Upper lobe of right lung (tissue), 1 donor: ENCODE results near the gene TGFBR3. TPM values are rescaled to one million over a fixed set of nuclear protein-coding genes. Genes with fewer than 3 reads are reported as not detected.

Source experiments
- ATAC-seq: fragments of 200-7000 bp; cut with Tn5 transposase; one replicate; pipeline ENCODE4 v1.9.1; 2020; ENCODE audit warnings: mild to moderate bottlenecking, moderate library complexity
- DNase-seq: peaks from one replicate; pipeline ENCODE4 v3.0.0-alpha.2; 2020
- H3K27ac ChIP-seq: fragments of 200-600 bp; one replicate; pipeline ENCODE4 v1.8.0; 2022
- H3K27me3 ChIP-seq: fragments of 200-600 bp; one replicate; pipeline ENCODE4 v1.8.0; 2022; ENCODE audit warnings: mild to moderate bottlenecking
- H3K36me3 ChIP-seq: fragments of 200-600 bp; one replicate; pipeline ENCODE4 v1.8.0; 2022
- H3K4me1 ChIP-seq: fragments of 200-600 bp; one replicate; pipeline ENCODE4 v1.8.0; 2022
- H3K4me3 ChIP-seq: fragments of 200-600 bp; one replicate; pipeline ENCODE4 v1.8.0; 2022; ENCODE audit warnings: mild to moderate bottlenecking
- H3K9me3 ChIP-seq: fragments of 200-600 bp; one replicate; pipeline ENCODE4 v1.8.0; 2022
- intact Hi-C: fragments of 100-400 bp; cut with DNase I; formaldehyde crosslinking; loops from one replicate; pipeline ENCODE4 v1.11.0; 2022
- total RNA-seq: library from RNA; stranded (reverse); fragmentation: NEBNext Ultra II Directional; extraction: Animal tissue kit (Norgen Biotek cat#: 25700); gene quantifications from one replicate; pipeline ENCODE4 v1.2.1, GENCODE V29; 2021
- TF ChIP-seq, protein P1 (sequence below): fragments of 200-600 bp; IDR thresholded peaks from one replicate; pipeline ENCODE4 v1.8.0; 2022; ENCODE audit warnings: antibody characterized with exemption
- donor health status: DM: no; HTN: yes; CAD: no; lungs with severe emphysema.

TGFBR3 gene
- total RNA-seq, 1 donor from 2014 or later, result 55.9 TPM

DNA sequence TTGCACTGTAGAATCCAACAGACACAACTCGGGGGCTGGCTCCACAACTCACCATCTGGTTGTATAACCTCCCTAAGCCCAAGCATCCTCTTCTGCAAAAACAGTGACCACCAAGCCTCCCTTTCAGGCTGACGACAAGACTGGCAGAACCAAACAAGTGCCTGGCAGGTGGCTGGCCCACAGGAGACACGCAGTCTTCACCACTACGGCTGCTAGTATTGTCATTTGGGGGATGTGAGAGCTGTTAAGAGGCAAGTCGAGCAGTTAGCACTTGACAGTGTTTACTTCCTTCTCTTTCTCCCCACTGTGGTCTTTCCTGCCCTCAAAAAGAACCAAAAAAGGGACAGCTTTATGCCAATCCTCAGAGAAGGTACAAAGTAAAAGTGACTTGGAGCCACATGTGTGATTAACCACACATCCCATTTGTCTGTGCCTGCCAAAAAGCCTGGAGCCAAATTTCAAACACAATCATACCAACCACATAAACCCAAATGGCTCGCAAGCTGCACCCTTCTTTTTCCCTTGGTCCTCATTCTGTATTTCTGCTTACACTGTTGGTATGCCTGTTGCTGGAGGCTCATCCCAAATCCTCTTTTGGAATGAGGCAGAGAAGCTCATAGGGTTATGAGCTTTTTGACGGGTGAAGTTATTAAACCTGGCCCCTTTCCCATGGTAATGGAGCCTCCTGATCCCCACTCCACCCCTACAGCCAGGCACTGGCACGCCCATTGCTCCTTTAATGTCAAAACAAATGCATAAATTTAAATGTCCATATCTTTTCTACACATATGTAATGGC, 94.1 kb downstream of the TGFBR3 start:
- Histone ChIP-seq H3K9me3 (no peaks in the 10 kb centered on the region), H3K27ac (peak overlapping the region; percentile 19), H3K4me3 (no peak overlapping the region), H3K36me3 (peaks cover 4% of the 10 kb centered on the region), H3K4me1 (peaks cover 47% of the 10 kb centered on the region), H3K27me3 (no peaks in the 10 kb centered on the region)
- intact Hi-C loops, result no loop called here
- ATAC-seq (no peak), DNase-seq (no peak)
- TF ChIP-seq, protein P1, sequence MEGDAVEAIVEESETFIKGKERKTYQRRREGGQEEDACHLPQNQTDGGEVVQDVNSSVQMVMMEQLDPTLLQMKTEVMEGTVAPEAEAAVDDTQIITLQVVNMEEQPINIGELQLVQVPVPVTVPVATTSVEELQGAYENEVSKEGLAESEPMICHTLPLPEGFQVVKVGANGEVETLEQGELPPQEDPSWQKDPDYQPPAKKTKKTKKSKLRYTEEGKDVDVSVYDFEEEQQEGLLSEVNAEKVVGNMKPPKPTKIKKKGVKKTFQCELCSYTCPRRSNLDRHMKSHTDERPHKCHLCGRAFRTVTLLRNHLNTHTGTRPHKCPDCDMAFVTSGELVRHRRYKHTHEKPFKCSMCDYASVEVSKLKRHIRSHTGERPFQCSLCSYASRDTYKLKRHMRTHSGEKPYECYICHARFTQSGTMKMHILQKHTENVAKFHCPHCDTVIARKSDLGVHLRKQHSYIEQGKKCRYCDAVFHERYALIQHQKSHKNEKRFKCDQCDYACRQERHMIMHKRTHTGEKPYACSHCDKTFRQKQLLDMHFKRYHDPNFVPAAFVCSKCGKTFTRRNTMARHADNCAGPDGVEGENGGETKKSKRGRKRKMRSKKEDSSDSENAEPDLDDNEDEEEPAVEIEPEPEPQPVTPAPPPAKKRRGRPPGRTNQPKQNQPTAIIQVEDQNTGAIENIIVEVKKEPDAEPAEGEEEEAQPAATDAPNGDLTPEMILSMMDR, result no peak

DNA sequence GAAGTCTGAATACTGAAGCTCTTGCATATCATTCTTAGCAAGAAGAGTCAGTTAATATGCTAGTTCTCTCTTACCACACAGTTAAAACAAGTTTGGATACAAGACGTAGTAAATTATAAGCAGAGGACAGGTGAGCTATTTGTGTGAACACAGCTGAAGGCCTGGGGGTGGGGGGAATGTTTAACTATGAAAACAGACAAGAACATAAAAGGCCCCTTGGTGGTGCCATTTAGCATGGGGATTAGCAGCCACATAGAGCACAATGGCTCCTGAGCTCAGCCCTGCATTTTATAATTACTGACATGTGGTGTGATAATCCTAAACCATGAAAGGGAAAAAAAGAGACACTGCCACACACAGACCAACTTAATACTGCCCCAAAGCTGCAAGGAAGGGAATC, 94.8 kb downstream of the TGFBR3 start:
- no peak overlapping the region for H3K4me3 ChIP-seq

DNA sequence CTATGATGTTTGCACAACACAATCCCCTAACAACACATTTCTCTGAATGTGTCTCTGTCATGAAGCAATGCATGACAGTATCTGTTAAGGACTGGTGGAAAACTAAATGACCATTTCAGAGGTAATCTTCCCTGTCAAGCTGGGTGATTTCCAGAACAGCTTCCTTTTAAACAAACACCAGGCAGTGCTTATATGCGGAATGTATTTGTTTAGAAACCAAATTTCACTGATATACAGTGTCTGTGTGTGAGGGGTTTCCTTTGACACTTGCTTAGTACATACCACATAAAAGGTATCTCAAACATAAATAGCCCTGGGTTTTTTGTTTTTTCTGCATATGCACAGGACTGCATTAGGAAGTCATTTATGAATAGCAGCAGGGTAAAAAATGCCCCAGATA, 95.6 kb downstream of the TGFBR3 start:
- no peak overlapping the region for H3K4me3 ChIP-seq
- H3K9me3 ChIP-seq, result no peaks in the 10 kb centered on the region
- ATAC-seq (no peak), DNase-seq (no peak)
- peaks cover 42% of the 10 kb centered on the region for H3K4me1 ChIP-seq
- H3K27ac ChIP-seq, result no peak overlapping the region
- TF ChIP-seq, protein P1, result no peak
- intact Hi-C loops, result no loop called here
- no peaks in the 10 kb centered on the region for H3K27me3 ChIP-seq
- no peaks in the 10 kb centered on the region for H3K36me3 ChIP-seq

More for the DNA sequence above, 94.8 kb downstream of the TGFBR3 start:
- DNase-seq (no peak), ATAC-seq (no peak)
- TF ChIP-seq, protein P1, result no peak
- no peaks in the 10 kb centered on the region for H3K27me3 ChIP-seq
- H3K36me3 ChIP-seq, result no peaks in the 10 kb centered on the region
- H3K4me1 ChIP-seq, result peaks cover 47% of the 10 kb centered on the region
- no peak overlapping the region for H3K27ac ChIP-seq
- intact Hi-C loops, result no loop called here
- no peaks in the 10 kb centered on the region for H3K9me3 ChIP-seq

DNA sequence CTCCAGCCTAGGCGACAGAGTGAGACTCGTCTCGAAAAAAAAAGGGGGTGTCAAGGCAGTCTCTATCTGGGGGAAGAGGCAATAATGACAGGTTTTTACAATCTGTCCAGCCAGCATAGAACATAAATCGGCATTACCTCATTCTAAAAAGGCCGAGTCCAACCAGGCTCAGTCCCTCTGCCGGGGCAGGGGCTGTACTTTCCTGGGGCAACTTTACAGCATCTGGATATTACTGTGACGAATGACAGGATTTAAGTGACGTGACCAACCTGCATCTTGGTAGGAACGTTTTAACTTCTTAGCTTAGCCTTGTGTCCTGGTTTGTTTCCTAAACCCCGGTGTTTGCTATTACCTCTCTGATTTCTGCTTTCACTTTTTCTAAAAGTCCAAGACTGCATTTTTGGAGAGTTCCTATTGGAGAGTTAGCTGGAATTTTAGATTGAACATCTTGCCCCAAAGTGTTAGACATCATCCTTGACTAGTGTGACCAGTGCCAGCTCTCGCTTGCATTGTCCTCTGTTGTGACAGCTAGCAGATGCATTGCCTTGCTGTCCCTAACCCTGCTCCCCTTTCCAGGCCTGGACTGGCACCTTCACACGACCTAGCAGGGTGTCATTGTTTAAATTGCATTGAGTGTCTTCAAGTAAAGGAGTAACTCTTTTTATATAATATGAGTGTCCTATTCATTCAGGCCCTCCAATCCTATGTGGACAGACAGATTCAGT, 96.5 kb downstream of the TGFBR3 start:
- intact Hi-C loops, result no loop called here
- TF ChIP-seq, protein P1, result no peak
- no peaks in the 10 kb centered on the region for H3K9me3 ChIP-seq
- H3K27ac ChIP-seq, result no peak overlapping the region
- no peaks in the 10 kb centered on the region for H3K36me3 ChIP-seq
- H3K4me3 ChIP-seq, result no peak overlapping the region
- no peak for DNase-seq
- no peak for ATAC-seq
- H3K27me3 ChIP-seq, result no peaks in the 10 kb centered on the region
- H3K4me1 ChIP-seq, result peaks cover 40% of the 10 kb centered on the region

DNA sequence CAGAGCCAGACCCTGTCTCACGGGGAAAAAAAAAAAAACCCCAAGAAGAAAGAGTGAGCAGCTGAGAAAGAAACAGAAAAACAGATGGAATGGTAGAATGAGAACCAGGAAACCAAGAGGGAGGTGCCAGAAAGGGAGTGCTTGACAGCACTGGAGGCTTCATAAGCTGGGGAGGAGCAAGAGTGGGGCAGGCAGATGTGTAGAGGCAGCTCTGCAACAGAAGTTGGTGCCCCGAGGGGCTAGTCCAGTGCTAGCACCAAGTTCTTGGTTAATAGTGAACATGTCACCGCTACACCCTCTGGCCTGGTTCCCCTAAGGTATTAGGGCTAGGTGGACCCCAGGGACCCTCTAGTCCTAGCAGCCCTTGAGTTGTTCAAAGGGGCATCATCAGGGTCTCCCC, 98.0 kb downstream of the TGFBR3 start:
- Histone ChIP-seq H3K4me1 (peaks cover 51% of the 10 kb centered on the region), H3K9me3 (no peaks in the 10 kb centered on the region), H3K36me3 (no peaks in the 10 kb centered on the region), H3K27me3 (no peaks in the 10 kb centered on the region), H3K4me3 (no peak overlapping the region), H3K27ac (peak overlapping the region; percentile 14)
- TF ChIP-seq, protein P1, result no peak
- intact Hi-C loops, result no loop called here
- DNase-seq (no peak), ATAC-seq (no peak)
